GM19099 (cell line): Measurements from ENCODE around the gene NCF4.

Experiments used
- POLR2A ChIP-seq: IDR thresholded peaks from 3 replicates; pipeline ENCODE4 v1.6.1; 2011; ENCODE audit warnings: low read depth; ENCODE audit not compliant: insufficient read length; ENCODE audit errors: extremely low read depth

Gene NCF4

GRCh38 chr22:36829370-36830002 is 31.3 kb upstream of the NCF4 start:
- no peak for TF ChIP-seq POLR2A

- no peak for TF ChIP-seq POLR2A
Observed at GRCh38 chr22:36830601-36831000, 30.2 kb upstream of the NCF4 start.

GRCh38 chr22:36831206-36831605 is 29.6 kb upstream of the NCF4 start:
- no peak for TF ChIP-seq POLR2A

DNA sequence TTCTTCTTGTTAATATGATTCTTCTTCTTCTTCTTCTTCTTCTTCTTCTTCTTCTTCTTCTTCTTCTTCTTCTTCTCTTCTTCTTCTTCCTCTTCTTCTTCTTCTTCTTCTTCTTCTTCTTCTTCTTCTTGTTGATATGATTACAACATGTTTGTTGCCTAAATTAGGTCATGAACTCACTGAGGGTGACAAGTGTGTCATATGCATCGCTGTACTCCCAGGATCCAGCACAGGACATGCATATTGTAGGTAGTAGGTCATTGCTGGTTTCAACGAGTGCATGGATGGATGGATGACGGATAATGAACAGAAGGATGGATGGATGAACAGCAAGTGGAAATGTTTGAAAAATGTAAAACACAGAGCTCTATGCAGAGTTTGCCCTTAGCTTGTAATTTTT is 29.1 kb upstream of the NCF4 start:
- no peak for TF ChIP-seq POLR2A

GRCh38 chr22:36833073-36833472 is 27.7 kb upstream of the NCF4 start:
- TF ChIP-seq POLR2A = no peak

GRCh38 chr22:36835903-36836302 is 24.9 kb upstream of the NCF4 start:
- no peak for TF ChIP-seq POLR2A

GRCh38 chr22:36838119-36839030 is 22.4 kb upstream of the NCF4 start:
- no peak for TF ChIP-seq POLR2A

DNA sequence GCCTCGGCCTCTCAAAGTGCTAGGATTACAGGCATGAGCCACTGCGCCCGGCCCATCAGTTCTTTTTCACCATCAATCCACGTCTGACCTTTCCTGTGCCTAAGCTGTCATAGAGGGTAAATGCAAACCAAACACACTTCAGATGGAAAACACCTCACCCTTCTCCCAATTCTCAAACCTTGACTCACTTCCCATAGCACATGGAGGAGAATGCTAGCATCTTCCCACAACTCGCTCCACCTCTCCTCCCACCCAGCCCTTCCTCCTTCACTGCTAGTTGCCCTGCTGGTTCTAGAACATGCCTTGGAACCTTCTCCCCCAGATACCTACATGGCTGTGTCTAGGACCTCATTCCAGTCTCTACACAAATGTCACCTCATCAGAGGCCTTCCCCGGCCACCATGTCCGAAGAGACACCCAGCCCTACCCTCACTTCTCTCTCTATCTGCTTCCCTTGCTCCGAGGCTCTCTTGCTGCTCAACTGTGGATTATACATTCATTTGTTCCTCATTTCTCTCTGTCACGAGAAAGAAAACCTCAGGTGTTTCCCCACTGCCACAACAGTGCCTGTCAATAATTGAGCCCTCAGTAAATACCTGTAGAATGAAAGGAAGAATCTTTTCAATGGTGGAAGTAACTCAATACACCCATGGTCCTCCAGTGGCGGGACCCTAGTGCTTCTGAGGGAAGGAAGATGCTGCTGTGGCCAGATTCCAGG is 21.3 kb upstream of the NCF4 start:
- no peak for TF ChIP-seq POLR2A

- no peak for TF ChIP-seq POLR2A
Observed at GRCh38 chr22:36840106-36840505, 20.7 kb upstream of the NCF4 start.

GRCh38 chr22:36846271-36846670 is 14.5 kb upstream of the NCF4 start:
- TF ChIP-seq POLR2A = no peak

DNA sequence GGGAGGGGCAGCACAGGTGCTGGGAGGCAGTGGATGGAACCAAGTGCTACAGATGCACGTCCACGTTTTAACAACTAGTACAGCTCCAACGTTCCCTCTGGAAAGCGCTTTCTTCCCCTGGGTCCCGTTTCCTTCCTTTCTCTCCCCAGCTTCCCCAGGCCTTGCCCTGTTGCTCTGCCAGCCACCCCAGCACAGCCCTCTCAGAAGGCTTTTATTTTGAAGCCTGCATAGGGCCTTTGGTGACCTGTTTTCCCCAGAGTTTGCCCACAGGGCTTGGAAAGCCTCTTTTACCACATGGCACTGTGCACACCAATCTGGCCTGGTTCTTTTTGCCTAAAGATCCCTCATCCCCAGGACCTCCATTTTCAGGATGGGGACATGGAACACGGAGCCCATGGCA is 13.9 kb upstream of the NCF4 start:
- TF ChIP-seq POLR2A = no peak

GRCh38 chr22:36850056-36850455 is 10.8 kb upstream of the NCF4 start:
- no peak for TF ChIP-seq POLR2A

DNA sequence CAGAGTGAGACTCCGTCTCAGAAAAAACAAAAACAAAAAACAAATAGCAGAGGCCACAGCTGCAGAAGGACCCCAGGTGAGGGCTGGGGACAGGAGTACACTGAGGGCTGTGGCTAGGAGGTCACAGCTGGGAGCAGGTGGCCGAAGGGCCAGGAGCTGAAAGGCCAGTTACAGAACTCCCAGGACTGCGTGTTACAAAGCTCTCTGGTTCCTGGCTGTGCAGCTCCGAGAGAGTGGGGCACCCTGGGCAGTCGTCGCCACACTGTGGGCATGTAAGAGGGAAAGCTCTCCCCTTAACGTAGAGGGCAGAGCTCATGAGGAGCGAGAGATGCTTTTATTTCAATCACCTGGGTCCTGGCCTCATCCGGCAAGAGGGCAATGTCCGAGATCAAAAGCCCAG is 10.1 kb upstream of the NCF4 start:
- no peak for TF ChIP-seq POLR2A

- no peak for TF ChIP-seq POLR2A
Observed at GRCh38 chr22:36852056-36852973, 8.5 kb upstream of the NCF4 start.
